ENCODE results near the gene PCNX3.
A peak's percentile ranks its signal among the peaks of the same experiment; 100 is the strongest.

DNA sequence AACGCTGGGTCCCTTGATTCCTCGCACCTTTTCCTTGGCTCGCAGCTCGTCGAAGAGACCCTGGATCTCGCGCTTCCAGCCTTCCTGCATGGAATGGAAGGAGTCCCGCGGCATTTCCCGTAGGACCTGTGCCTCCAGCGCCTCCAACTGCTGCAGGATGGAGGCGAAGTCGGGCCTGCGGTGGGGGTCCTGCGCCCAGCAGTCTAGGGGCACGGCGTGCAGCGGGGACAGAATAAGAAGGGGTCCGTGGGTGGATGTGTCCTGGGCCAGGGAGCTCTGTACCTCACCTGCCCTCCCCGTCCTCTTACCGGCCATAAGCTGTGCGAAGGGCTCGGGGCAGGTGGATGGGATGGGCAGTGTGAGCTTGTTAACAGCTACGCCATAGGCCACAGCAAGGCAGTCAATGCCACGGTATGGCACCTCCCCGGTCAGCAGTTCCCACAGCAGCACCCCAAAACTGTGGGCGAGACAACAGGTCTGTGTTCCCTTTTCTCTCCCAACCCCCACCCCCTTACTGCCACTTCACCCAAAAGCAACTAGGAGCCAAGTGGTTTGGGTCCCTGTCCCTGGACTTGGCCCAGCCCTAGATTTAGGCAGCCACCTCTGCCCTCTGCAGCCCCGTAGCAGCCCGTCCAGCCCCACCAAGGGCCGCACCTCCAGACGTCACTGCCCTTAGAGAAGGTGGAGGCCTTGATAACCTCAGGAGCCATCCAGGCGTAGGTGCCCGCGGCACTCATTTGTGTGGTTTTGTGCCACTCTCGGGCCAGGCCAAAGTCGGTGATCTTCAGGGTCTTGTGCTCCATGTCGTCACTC, 7.8 kb upstream of the PCNX3 start:
- no peak for TF ChIP-seq RCOR1 (conservative IDR thresholded peaks at IDR 0.05; ENCODE audit: low read depth, low read length)
- peak; percentile 18; the same call in 1 of the 2 replicates for TF ChIP-seq POLR2A (IDR thresholded peaks at IDR 0.05; ENCODE audit: low read depth, low read length)
- TF ChIP-seq, protein P1, sequence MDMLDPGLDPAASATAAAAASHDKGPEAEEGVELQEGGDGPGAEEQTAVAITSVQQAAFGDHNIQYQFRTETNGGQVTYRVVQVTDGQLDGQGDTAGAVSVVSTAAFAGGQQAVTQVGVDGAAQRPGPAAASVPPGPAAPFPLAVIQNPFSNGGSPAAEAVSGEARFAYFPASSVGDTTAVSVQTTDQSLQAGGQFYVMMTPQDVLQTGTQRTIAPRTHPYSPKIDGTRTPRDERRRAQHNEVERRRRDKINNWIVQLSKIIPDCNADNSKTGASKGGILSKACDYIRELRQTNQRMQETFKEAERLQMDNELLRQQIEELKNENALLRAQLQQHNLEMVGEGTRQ (IDR thresholded peaks at IDR 0.05; ENCODE audit: borderline replicate concordance, low read depth, low read length), result no peak
- no peak for TF ChIP-seq CTCF (IDR thresholded peaks at IDR 0.05 in 2 of 3, conservative IDR thresholded peaks at IDR 0.05 in 1 of 3; ENCODE audit: control insufficient read depth in 2 of 3, extremely low read depth in 1 of 3, insufficient read depth in 1 of 3, low read depth in 3 of 3, low read length in 3 of 3)
